Astrocyte (in vitro differentiated cells and primary cell): ENCODE measurements around the gene GRID2.

ENCODE experiments used
- CTCF ChIP-seq: IDR thresholded peaks from 2 replicates; pipeline ENCODE4 v1.5.1; 2011; ENCODE audit warnings: low read depth, mild to moderate bottlenecking, inconsistent platforms, low read length, moderate library complexity; ENCODE audit not compliant: insufficient read depth
- EZH2 ChIP-seq: IDR thresholded peaks from 2 replicates; pipeline ENCODE4 v1.6.1; 2012; ENCODE audit warnings: mild to moderate bottlenecking, low read length, inconsistent platforms; ENCODE audit not compliant: insufficient read depth

GRCh38 chr4:92830771-92831170 lies 527.0 kb downstream of the GRID2 start:
- TF ChIP-seq CTCF (no peak), EZH2 (no peak)
